ENCODE results near the gene MEOX1. TPM values are rescaled to one million over a fixed set of nuclear protein-coding genes. Genes with fewer than 3 reads are reported as not detected.

MEOX1 gene

GRCh38 chr17:43598357-43599045, 63.2 kb downstream of the MEOX1 start:
- no peaks in the 10 kb centered on the region for H3K9me3 ChIP-seq (replicated peaks; ENCODE audit: low read length)
- no peak overlapping the region for H3K4me2 ChIP-seq (ENCODE audit: low read length)
- H3K27me3 ChIP-seq (ENCODE audit: control insufficient read depth, insufficient read depth, low read length) = peaks cover 11% of the 10 kb centered on the region
- no peak overlapping the region for H3K4me3 ChIP-seq (ENCODE audit: low read length)
- H3K4me1 ChIP-seq (ENCODE audit: control insufficient read depth, insufficient read depth, low read length) = peaks cover 8% of the 10 kb centered on the region
- no peak overlapping the region for H3K9ac ChIP-seq (ENCODE audit: low read depth, low read length)
- H3K36me3 ChIP-seq (ENCODE audit: insufficient read depth, low read length) = no peaks in the 10 kb centered on the region

DNA sequence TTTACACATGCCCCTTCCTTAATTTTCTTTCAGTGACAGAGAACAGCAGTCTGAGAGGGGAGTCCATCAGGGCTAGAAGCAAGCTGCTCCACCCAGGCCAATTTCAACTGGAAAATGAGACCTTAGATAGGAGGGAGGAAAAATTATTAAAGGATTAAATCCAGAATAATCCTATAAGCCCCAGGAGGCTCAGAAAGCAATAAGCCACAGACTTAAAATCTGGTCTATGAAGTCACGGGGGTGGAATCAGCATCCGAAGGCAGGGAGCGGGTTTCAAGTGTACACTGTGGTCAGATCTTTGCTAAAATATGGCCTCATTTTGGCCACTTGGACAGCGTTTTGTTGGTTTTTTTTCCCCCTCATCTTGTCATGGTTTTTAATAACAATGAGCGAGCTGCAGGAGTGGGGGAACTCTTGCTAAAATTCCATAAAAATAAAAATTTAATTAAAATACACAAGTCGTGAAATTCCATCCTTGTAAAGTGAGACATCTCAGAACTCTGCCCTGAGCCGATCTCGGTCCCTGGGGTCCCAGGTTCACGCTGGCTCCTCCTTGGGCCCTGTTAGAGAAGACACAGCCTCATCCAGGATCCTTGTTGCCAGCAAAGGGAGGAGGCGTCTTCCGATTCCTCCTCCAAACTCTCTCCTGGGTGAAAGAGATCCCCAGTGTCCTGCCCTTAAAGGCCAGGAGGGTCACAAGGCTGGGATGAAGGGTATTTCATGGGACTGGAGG, 63.9 kb downstream of the MEOX1 start:
- Histone ChIP-seq H3K4me1 (ENCODE audit: control insufficient read depth, insufficient read depth, low read length) (peaks cover 8% of the 10 kb centered on the region), H3K9ac (ENCODE audit: low read depth, low read length) (no peak overlapping the region), H3K4me3 (ENCODE audit: low read length) (no peak overlapping the region), H3K4me2 (ENCODE audit: low read length) (no peak overlapping the region), H3K9me3 (replicated peaks; ENCODE audit: low read length) (no peaks in the 10 kb centered on the region), H3K27me3 (ENCODE audit: control insufficient read depth, insufficient read depth, low read length) (peaks cover 6% of the 10 kb centered on the region), H3K36me3 (ENCODE audit: insufficient read depth, low read length) (no peaks in the 10 kb centered on the region)

DNA sequence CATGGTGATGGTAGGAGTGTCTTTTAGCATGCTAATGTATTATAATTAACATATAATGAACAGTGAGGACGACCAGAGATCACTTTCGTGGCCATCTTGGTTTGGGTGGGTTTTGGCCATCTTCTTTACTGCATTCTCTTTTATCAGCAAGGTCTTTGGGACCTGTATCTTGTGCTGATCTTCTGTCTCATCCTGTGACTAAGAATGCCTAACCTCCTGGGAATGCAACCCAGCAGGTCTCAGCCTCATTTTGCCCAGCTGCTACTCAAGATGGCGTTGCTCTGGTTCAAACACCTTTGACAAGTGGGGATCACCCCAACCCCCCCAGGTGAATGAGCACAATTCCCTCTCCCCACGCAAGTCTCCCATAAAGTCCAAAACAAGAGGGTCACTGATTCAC, 66.3 kb downstream of the MEOX1 start:
- no peak overlapping the region for H3K9ac ChIP-seq (ENCODE audit: low read depth, low read length)
- H3K9me3 ChIP-seq (replicated peaks; ENCODE audit: low read length) = no peaks in the 10 kb centered on the region
- no peak overlapping the region for H3K4me2 ChIP-seq (ENCODE audit: low read length)
- H3K36me3 ChIP-seq (ENCODE audit: insufficient read depth, low read length) = no peaks in the 10 kb centered on the region
- no peak overlapping the region for H3K4me3 ChIP-seq (ENCODE audit: low read length)
- peaks cover 6% of the 10 kb centered on the region for H3K27me3 ChIP-seq (ENCODE audit: control insufficient read depth, insufficient read depth, low read length)
- peaks cover 23% of the 10 kb centered on the region for H3K4me1 ChIP-seq (ENCODE audit: control insufficient read depth, insufficient read depth, low read length)

DNA sequence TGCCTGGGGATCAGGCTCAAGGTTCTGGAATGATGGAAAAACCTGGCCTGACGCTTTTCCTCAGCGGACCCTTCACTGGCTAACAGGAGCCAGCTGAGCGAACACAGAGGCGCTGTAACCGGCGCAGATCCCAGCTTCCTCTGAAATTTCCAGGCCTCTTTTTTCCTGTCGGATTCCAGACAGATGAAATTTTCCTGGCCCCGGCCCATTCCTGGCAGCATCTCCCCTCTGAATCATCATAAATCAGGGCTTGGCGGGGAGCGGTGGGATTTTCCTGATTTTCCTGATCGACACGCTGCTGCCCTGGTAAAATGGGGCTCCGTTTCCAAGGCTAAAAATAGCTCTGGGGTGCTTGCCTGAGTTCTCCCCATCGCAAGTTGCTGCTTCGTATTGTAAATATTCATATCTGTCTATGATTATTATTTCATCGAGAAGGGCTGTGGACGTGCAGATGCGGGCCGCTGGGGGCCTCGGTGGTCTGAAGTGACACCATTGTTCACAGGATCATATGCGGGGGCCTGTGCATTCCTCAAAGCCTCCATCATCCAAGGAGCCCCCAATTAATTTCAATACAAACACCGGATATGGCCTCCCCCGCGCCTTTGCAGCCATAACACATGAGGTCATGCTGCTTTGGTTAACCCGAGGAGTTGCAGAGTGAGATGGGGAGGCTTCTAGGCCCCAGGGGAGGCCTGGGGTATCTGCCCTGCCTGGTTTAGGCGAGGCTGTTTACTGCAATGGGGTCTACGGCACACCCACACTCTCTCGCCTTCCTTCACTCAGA, 69.8 kb downstream of the MEOX1 start:
- Histone ChIP-seq H3K36me3 (ENCODE audit: insufficient read depth, low read length) (no peaks in the 10 kb centered on the region), H3K9ac (ENCODE audit: low read depth, low read length) (peak overlapping the region; percentile 75), H3K9me3 (replicated peaks; ENCODE audit: low read length) (no peaks in the 10 kb centered on the region), H3K4me3 (ENCODE audit: low read length) (peak overlapping the region; percentile 40), H3K4me1 (ENCODE audit: control insufficient read depth, insufficient read depth, low read length) (peaks cover 24% of the 10 kb centered on the region), H3K4me2 (ENCODE audit: low read length) (peak overlapping the region; percentile 72), H3K27me3 (ENCODE audit: control insufficient read depth, insufficient read depth, low read length) (peaks cover 6% of the 10 kb centered on the region)

GRCh38 chr17:43591001-43591400, 70.7 kb downstream of the MEOX1 start:
- Histone ChIP-seq H3K4me2 (ENCODE audit: low read length) (no peak overlapping the region), H3K9me3 (replicated peaks; ENCODE audit: low read length) (no peaks in the 10 kb centered on the region), H3K27me3 (ENCODE audit: control insufficient read depth, insufficient read depth, low read length) (no peaks in the 10 kb centered on the region), H3K36me3 (ENCODE audit: insufficient read depth, low read length) (no peaks in the 10 kb centered on the region), H3K9ac (ENCODE audit: low read depth, low read length) (peak overlapping the region; percentile 75), H3K4me3 (ENCODE audit: low read length) (no peak overlapping the region), H3K4me1 (ENCODE audit: control insufficient read depth, insufficient read depth, low read length) (peaks cover 24% of the 10 kb centered on the region)

Small RNA genes within 50 kb of the gene (small RNA-seq; reads per million reads assigned to genes)
- gene RF00017 = not detected

All from skeletal muscle satellite cell (primary cell).